GM10248 (cell line): ENCODE results near the gene FBLN1.
"Not testable (repeated sequence)": the region's sequence is repeated elsewhere in the genome, so short reads cannot be mapped to it uniquely, and the experiment has no call there.

Source experiments
- CTCF ChIA-PET: fragments of 300-600 bp; sonication (Branson Sonifier 250); formaldehyde crosslinking; extraction: SDS; loops from one replicate; lab custom pipeline; 2021; ENCODE audit warnings: antibody characterized with exemption; lab: Yijun Ruan, JAX
- POLR2A ChIA-PET: fragments of 350-650 bp; sonication (Branson Sonifier 250); formaldehyde crosslinking; extraction: SDS; loops from one replicate; lab custom pipeline; 2020; ENCODE audit warnings: antibody characterized with exemption; lab: Yijun Ruan, JAX
- DNase-seq: peaks from one replicate; pipeline ENCODE4 v3.0.0; 2012; ENCODE audit errors: extremely low spot score
- TF ChIP-seq, protein P1 (sequence below): IDR thresholded peaks from 2 replicates; pipeline ENCODE4 v1.5.1; 2012; ENCODE audit warnings: mild to moderate bottlenecking, low read depth; ENCODE audit errors: extremely low read depth, missing control alignments, control extremely low read depth

FBLN1 gene

DNA sequence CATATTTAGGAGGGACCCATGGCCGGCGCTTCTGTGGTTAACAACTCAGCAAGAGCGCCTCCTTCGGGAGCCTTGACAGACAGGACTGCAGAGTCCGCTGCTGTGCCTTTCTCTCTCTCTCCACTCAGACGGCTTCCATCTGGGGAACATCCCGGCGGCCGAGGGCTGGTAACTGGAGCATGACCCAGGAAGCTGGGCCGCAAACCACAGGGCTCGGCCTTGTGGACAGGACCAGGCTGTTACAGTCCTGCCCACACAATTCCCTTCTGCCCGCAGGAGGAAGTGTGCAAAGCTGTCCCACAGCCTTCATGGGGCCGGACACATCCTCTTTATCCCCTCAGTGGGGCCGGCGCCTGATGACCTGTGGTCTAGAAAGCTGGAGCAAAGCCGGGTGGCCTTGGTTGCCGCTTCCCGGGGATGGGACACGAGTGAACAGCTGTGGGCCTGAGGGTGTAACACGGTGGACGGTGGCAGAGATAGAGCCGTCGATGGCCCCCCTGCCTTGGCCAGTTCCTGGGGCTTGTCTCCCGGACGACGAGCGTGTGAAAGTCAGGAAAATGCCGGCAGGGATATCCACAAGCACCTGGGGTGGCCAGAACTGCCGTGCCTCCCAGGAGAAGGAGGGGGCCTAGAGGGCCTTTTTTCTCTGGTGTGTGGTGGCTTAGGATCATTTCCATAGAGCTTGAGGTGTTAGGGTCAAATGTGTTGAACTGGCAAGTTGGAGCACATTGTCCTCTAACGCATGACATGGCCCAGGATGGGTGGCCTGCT, 50.1 kb downstream of the FBLN1 start:
- POLR2A ChIA-PET: no interaction called here
- DNase-seq: no peak
- CTCF ChIA-PET: interaction anchor here (0.6 to 1.5 kb wide), 3 partner anchors 13 to 454 kb away, joined by 3 read pairs; no protein-coding TSS in a partner anchor
- TF ChIP-seq, protein P1, sequence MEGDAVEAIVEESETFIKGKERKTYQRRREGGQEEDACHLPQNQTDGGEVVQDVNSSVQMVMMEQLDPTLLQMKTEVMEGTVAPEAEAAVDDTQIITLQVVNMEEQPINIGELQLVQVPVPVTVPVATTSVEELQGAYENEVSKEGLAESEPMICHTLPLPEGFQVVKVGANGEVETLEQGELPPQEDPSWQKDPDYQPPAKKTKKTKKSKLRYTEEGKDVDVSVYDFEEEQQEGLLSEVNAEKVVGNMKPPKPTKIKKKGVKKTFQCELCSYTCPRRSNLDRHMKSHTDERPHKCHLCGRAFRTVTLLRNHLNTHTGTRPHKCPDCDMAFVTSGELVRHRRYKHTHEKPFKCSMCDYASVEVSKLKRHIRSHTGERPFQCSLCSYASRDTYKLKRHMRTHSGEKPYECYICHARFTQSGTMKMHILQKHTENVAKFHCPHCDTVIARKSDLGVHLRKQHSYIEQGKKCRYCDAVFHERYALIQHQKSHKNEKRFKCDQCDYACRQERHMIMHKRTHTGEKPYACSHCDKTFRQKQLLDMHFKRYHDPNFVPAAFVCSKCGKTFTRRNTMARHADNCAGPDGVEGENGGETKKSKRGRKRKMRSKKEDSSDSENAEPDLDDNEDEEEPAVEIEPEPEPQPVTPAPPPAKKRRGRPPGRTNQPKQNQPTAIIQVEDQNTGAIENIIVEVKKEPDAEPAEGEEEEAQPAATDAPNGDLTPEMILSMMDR: no peak

DNA sequence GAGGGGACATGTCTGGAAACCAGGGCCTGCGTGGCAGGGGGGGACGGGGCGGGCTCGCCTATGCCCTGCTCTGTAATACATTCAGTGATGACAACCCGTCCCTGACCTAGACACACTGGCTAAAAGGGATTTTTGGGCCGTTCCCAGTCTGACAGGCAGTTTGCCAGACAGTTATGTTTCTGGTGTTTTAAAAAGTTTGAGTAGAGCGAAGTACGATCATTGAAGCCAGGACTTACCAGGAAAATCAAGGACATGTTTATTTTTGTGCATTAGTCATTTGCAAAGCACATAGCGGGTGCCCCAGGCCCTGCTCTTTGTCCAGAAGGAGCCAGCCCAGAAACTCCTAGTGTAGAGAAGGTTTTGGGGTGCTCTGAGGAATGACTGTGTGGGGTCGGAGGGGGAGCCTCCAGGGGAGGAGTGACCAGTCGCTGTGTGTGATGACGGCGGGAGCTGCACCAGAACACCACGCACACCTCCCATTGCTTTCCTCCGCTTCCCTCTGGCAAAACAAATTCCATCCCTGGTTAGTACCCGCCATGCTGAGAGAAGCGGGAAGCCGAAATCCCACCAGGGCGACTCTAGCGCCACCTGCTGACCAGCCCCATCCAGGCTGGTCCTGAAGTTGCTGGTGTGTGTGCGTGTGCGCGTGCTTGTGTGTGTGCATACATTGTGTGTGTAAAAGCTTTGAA, 50.8 kb downstream of the FBLN1 start:
- TF ChIP-seq, protein P1: peak; percentile 64
- peak; percentile 75 for DNase-seq
- POLR2A ChIA-PET: no interaction called here
- CTCF ChIA-PET: interaction anchor here (0.7 to 1.5 kb wide), 11 partner anchors 10 to 409 kb away, joined by 3 to 7 read pairs (median 4); no protein-coding TSS in a partner anchor

DNA sequence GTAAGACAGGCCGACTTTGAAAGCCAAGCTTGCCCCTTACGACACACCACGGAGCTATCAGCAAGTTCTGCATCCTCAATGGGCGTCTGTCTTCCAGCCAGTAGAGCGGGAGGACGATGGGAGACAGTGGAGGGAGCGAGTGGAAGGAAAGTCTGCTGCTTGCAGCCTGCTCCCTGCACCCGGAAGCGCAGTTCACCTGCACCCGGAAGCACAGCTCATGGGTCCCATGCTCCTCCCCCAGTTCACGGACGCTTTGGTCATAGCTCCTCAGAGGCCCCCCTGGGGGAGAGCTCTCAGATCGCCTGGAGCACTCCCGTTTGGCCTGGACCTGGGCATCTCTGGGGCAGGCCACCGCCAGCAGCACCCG, 51.3 kb downstream of the FBLN1 start:
- ChIA-PET POLR2A (no interaction called here), CTCF (interaction anchor here (0.7 to 1.5 kb wide), 13 partner anchors 9 to 408 kb away, joined by 3 to 7 read pairs (median 3); no protein-coding TSS in a partner anchor)
- TF ChIP-seq, protein P1: no peak
- no peak for DNase-seq

DNA sequence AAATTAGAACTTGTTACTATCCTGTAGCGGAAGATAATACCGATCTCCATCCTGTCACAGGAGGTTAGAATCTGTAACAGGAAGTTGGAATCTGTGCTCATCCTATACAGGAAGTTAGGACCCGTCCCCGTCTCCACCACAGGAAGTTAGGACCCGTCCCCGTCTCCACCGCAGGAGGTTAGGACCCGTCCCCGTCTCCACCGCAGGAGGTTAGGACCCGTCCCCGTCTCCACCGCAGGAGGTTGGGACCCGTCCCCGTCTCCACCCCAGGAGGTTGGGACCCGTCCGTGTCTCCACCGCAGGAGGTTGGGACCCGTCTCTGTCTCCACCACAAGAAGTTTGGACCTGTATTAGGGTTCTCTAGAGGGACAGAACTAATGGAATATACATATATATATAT, 52.2 kb downstream of the FBLN1 start:
- TF ChIP-seq, protein P1: no peak
- CTCF ChIA-PET: interaction anchor here (0.8 to 1.4 kb wide), 7 partner anchors 8 to 283 kb away, joined by 3 to 7 read pairs (median 3); no protein-coding TSS in a partner anchor

DNA sequence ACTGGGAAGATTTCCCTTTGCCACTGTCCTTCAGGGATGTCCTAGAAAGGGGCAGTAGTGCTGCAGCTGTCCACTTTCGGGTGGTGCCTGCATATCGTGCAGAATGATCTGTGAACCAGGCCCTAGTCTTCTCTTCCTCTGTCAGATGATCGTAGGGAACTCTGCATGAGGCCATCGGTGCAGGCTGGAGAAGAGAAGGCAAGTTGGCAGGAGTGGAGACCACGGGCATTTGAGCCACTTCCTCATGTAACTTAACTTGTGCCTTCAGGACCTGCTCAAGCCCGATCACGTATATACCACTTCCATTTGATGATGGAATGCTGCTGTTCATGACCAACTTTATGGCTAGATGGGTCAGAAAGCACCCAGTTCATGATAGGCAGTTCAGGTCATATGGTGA, 55.2 kb downstream of the FBLN1 start:
- CTCF ChIA-PET, POLR2A ChIA-PET, DNase-seq: not testable (repeated sequence)

More for the DNA sequence above, 52.2 kb downstream of the FBLN1 start:
- no peak for DNase-seq
- POLR2A ChIA-PET: no interaction called here

DNA sequence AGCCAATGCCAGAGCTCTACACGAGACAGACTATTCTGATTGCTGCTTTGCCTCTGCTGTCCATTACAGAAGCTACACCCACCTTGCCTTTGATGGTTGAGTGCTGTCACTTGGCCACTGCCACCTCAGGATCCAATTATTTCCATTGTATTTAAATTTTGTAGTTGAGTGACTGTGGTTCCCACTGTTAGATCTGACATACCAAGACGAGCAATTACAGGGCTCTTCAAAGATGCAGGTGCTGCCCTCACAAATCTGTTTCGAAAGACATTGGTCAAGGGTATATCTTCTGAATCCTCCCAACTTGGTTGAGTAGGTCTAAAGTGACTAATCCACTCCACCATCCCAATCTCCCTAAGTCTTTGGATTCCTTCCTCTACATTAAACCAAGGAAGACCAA, 57.4 kb downstream of the FBLN1 start:
- CTCF ChIA-PET: interaction anchor here (2.3 kb wide), 1 partner anchor 18 kb away, joined by 9 read pairs; no protein-coding TSS in a partner anchor
- DNase-seq, POLR2A ChIA-PET: not testable (repeated sequence)

DNA sequence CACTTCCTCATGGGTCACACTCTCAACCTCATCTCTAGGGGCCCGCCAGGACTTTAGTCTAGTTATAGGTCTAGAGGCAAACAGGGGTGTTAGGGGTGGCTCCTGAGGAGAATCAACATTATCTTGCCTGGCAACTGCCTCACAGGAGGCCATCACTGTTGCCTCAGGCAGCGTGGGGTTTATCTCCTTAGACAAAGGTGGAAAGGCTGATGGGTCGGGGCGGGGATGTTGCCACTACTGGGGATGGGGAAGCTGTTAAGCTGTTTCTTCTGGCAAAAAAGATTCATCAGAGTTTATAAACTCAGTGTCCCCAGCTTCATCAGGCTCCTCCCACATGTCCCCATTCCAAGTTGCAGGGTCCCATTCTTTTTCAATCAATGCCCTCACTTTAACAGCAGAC, 58.1 kb downstream of the FBLN1 start:
- CTCF ChIA-PET: interaction anchor here (2.3 kb wide), 1 partner anchor 17 kb away, joined by 9 read pairs; no protein-coding TSS in a partner anchor
- POLR2A ChIA-PET, DNase-seq: not testable (repeated sequence)

DNA sequence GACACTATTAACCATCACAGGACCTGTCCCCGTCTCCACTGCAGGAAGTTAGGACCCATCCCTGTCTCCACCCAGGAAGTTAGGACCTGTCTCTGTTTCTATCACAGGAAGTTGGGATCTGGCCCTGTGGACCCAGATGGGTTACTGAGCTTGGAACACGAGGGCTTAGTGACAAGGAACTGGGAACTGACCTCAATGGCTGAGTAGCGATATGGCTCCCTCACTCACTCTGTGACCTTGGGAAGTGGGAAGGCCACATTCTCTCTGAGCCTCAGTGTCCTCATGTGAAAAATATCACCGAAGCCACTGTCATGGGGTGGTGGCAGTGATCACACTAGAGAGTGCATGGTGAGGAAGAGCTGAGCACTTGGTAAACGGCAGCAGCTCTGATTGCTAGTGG, 59.4 kb downstream of the FBLN1 start:
- POLR2A ChIA-PET: no interaction called here
- no peak for DNase-seq
- TF ChIP-seq, protein P1: no peak
- CTCF ChIA-PET: interaction anchor here (1.1 kb wide), 1 partner anchor 8 kb away, joined by 3 read pairs; no protein-coding TSS in a partner anchor
